Measurements from ENCODE around the gene CORIN.

The CORIN gene

DNA sequence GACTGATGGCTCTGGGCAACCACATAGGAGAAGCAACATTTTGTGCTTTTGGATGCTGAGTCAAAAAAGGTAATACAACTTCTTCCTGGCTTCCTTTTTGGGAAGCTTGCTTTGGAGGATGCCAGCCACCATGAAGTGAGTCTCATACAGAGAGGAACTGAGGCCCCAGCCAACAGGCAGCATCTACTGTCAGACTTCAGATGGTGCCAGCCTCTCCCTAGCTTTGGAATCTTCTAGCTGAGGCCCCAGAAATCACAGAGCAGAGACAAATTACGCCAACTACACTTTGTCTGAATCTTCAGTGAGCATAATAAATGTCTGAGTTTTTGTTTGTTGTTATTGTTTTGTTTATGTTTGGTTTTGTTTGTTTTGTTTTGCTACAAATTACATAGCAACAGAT is 216.7 kb downstream of the CORIN start:
- no peaks in the 10 kb centered on the region for H3K9me3 ChIP-seq (ENCODE audit: insufficient read depth, low read length)
- no peak overlapping the region for H3K4me3 ChIP-seq (ENCODE audit: insufficient read depth, low read length, poor library complexity, severe bottlenecking)
- no peak overlapping the region for H3K27ac ChIP-seq (ENCODE audit: low read depth, low read length)
- H3K36me3 ChIP-seq (ENCODE audit: low read length): no peaks in the 10 kb centered on the region
- no peaks in the 10 kb centered on the region for H3K79me2 ChIP-seq (ENCODE audit: insufficient read depth, low read length)
- no peak overlapping the region for H2AFZ ChIP-seq (ENCODE audit: low read depth, low read length, severe bottlenecking)
- no peaks in the 10 kb centered on the region for H3K9me2 ChIP-seq (replicated peaks; ENCODE audit: insufficient read depth, low read length)
- no peaks in the 10 kb centered on the region for H3F3A ChIP-seq (ENCODE audit: insufficient read depth)
- no peaks in the 10 kb centered on the region for H3K27me3 ChIP-seq (ENCODE audit: low read length)
- no peaks in the 10 kb centered on the region for H4K20me1 ChIP-seq (ENCODE audit: low read depth, low read length)
- TF ChIP-seq, protein P1, sequence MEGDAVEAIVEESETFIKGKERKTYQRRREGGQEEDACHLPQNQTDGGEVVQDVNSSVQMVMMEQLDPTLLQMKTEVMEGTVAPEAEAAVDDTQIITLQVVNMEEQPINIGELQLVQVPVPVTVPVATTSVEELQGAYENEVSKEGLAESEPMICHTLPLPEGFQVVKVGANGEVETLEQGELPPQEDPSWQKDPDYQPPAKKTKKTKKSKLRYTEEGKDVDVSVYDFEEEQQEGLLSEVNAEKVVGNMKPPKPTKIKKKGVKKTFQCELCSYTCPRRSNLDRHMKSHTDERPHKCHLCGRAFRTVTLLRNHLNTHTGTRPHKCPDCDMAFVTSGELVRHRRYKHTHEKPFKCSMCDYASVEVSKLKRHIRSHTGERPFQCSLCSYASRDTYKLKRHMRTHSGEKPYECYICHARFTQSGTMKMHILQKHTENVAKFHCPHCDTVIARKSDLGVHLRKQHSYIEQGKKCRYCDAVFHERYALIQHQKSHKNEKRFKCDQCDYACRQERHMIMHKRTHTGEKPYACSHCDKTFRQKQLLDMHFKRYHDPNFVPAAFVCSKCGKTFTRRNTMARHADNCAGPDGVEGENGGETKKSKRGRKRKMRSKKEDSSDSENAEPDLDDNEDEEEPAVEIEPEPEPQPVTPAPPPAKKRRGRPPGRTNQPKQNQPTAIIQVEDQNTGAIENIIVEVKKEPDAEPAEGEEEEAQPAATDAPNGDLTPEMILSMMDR (IDR thresholded peaks at IDR 0.05; ENCODE audit: insufficient read depth, low read length, poor library complexity, severe bottlenecking): no peak
- TF ChIP-seq EZH2phosphoT487 (conservative IDR thresholded peaks at IDR 0.05; ENCODE audit: low read length): no peak
- H3K9ac ChIP-seq (ENCODE audit: low read length): no peak overlapping the region
- no peak overlapping the region for H3K4me2 ChIP-seq (ENCODE audit: low read depth, low read length, poor library complexity, severe bottlenecking)

DNA sequence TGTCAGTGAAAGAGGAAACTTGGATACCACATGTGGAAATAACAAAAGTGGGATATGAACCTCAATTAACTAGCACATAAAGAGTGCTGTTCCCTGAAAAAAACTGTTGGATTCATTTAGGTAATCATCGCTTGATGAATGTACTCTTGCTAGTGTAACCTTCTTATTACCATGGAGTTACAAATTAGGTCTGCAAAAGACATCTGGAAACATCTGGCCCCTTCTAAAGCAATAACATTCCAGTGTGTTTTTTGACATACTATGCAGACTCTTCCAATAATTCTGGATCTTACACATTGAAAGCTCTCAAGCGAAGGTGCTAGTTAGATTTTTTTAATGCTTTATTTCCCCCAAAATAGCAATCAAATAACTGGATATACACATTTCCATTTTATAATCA is 218.2 kb downstream of the CORIN start:
- Histone ChIP-seq H3K4me2 (ENCODE audit: low read depth, low read length, poor library complexity, severe bottlenecking) (no peak overlapping the region), H3K4me3 (ENCODE audit: insufficient read depth, low read length, poor library complexity, severe bottlenecking) (no peak overlapping the region), H3F3A (ENCODE audit: insufficient read depth) (no peaks in the 10 kb centered on the region), H2AFZ (ENCODE audit: low read depth, low read length, severe bottlenecking) (no peak overlapping the region), H3K27me3 (ENCODE audit: low read length) (no peaks in the 10 kb centered on the region), H3K79me2 (ENCODE audit: insufficient read depth, low read length) (no peaks in the 10 kb centered on the region), H3K9me2 (replicated peaks; ENCODE audit: insufficient read depth, low read length) (no peaks in the 10 kb centered on the region), H3K36me3 (ENCODE audit: low read length) (no peaks in the 10 kb centered on the region), H3K9me3 (ENCODE audit: insufficient read depth, low read length) (no peaks in the 10 kb centered on the region), H3K27ac (ENCODE audit: low read depth, low read length) (no peak overlapping the region), H4K20me1 (ENCODE audit: low read depth, low read length) (no peaks in the 10 kb centered on the region), H3K9ac (ENCODE audit: low read length) (no peak overlapping the region)
- TF ChIP-seq, protein P1 (IDR thresholded peaks at IDR 0.05; ENCODE audit: insufficient read depth, low read length, poor library complexity, severe bottlenecking): no peak
- TF ChIP-seq EZH2phosphoT487 (conservative IDR thresholded peaks at IDR 0.05; ENCODE audit: low read length): no peak

DNA sequence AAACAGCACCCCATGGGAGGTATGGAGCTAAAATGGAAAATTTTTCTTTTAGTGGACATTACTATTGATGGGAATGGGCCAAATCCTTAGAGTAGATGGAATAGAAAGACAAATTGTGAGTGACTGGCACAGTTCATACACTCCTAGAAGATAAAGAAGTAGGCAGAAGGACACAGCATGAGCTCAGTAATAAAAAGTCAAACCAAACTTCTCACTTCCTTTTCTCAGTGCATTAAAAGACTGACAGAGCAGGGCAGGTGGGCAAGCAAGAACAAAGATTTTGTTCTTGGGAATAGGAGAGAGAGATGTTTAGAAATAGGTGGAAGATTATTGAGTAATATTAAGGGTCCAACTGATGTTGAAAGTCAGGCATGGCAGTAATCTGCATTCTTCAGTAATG is 220.3 kb downstream of the CORIN start:
- TF ChIP-seq EZH2phosphoT487 (conservative IDR thresholded peaks at IDR 0.05; ENCODE audit: low read length): no peak
- TF ChIP-seq, protein P1 (IDR thresholded peaks at IDR 0.05; ENCODE audit: insufficient read depth, low read length, poor library complexity, severe bottlenecking): no peak
- Histone ChIP-seq H3K9ac (ENCODE audit: low read length) (no peak overlapping the region), H2AFZ (ENCODE audit: low read depth, low read length, severe bottlenecking) (no peak overlapping the region), H3K27ac (ENCODE audit: low read depth, low read length) (no peak overlapping the region), H3F3A (ENCODE audit: insufficient read depth) (no peaks in the 10 kb centered on the region), H3K4me2 (ENCODE audit: low read depth, low read length, poor library complexity, severe bottlenecking) (no peak overlapping the region), H3K9me2 (replicated peaks; ENCODE audit: insufficient read depth, low read length) (no peaks in the 10 kb centered on the region), H4K20me1 (ENCODE audit: low read depth, low read length) (no peaks in the 10 kb centered on the region), H3K36me3 (ENCODE audit: low read length) (no peaks in the 10 kb centered on the region), H3K27me3 (ENCODE audit: low read length) (no peaks in the 10 kb centered on the region), H3K79me2 (ENCODE audit: insufficient read depth, low read length) (no peaks in the 10 kb centered on the region), H3K4me3 (ENCODE audit: insufficient read depth, low read length, poor library complexity, severe bottlenecking) (no peak overlapping the region), H3K9me3 (ENCODE audit: insufficient read depth, low read length) (no peaks in the 10 kb centered on the region)
